Rectal smooth muscle tissue (tissue), 1 donor: ENCODE measurements around the gene PRMT2.
"Not testable (repeated sequence)": the region's sequence is repeated elsewhere in the genome, so short reads cannot be mapped to it uniquely, and the experiment has no call there.

ENCODE experiments used
- H3K27ac ChIP-seq: one replicate; pipeline ENCODE4 v1.7.0; 2013; ENCODE audit warnings: low read depth, low read length, inconsistent platforms
- H3K27me3 ChIP-seq: one replicate; pipeline ENCODE4 v1.7.0; 2013; ENCODE audit warnings: low read length; ENCODE audit not compliant: control insufficient read depth, insufficient read depth
- H3K36me3 ChIP-seq: one replicate; pipeline ENCODE4 v1.7.0; 2013; ENCODE audit warnings: low read length; ENCODE audit not compliant: control insufficient read depth, insufficient read depth
- H3K4me1 ChIP-seq: one replicate; pipeline ENCODE4 v1.7.0; 2013; ENCODE audit warnings: low read length; ENCODE audit not compliant: control insufficient read depth, insufficient read depth
- H3K4me3 ChIP-seq: one replicate; pipeline ENCODE4 v1.7.0; 2013; ENCODE audit warnings: low read length
- H3K9ac ChIP-seq: one replicate; pipeline ENCODE4 v1.7.0; 2013; ENCODE audit warnings: low read length

The PRMT2 gene

DNA sequence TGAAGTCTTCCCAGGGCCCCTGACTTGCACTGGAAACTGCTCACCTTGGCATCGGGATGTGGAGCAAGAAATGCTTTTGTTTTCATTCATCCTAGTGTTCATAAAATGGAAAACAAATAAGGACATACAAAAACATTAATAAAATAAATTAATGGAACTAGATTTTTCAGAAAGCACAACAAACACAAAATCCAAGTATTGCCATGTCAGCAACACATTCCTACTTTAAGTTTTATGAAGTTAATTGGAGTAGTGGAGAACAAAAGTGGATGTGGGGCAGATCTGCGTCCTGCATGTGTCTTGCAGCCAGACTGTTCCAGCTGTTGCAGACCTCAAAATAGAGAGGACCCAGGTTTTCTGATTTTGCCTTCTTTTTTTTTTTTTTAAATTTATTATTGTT lies 32.9 kb downstream of the PRMT2 start:
- H3K9ac ChIP-seq, result no peak overlapping the region
- no peak overlapping the region for H3K27ac ChIP-seq
- peaks cover 7% of the 10 kb centered on the region for H3K36me3 ChIP-seq
- peak overlapping the region; percentile 47 for H3K4me3 ChIP-seq
- H3K27me3 ChIP-seq, result peaks cover 9% of the 10 kb centered on the region
- H3K4me1 ChIP-seq, result no peaks in the 10 kb centered on the region

- H3K4me1 ChIP-seq, H3K27ac ChIP-seq, H3K9ac ChIP-seq, H3K27me3 ChIP-seq, H3K4me3 ChIP-seq, H3K36me3 ChIP-seq: not testable (repeated sequence)
These were observed 33.4 kb downstream of the PRMT2 start for GRCh38 chr21:46668904-46669303.

GRCh38 chr21:46674430-46675007 lies 39.0 kb downstream of the PRMT2 start:
- H3K27ac ChIP-seq, result no peak overlapping the region
- H3K27me3 ChIP-seq, result peaks cover 5% of the 10 kb centered on the region
- no peaks in the 10 kb centered on the region for H3K4me1 ChIP-seq
- no peak overlapping the region for H3K9ac ChIP-seq
- H3K36me3 ChIP-seq, result no peaks in the 10 kb centered on the region
- H3K4me3 ChIP-seq, result no peak overlapping the region

DNA sequence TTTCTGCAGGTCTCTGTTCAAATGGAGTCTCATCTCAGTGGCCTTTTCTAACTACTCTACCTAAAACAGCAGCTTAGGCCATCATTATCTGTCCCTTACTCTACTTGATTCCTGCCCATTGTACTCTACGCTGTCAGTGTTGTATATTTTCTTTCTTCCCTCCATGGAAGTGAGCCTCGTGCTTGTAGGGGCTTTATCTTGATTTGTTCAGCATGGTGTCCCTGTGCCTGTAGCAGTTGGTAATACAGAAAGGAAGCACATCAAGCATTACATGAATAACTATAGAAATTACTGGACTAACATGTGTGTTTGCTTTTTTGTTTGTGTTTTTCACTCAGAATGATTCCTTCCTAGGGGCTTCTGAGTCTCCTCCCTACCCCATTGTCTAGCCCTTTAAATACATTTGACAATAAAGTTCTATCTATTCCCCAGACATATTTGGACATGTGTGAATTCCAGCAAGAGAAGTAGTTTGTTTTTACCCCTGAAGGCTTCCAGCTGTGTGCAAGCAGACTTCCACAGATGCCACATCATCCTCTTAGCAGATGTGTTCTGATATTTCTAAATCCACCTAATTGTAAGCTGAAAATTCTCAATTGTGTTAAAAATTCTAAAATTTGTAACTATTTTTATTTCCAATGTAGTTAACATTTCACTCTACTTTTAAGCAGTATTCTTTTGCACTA lies 40.3 kb downstream of the PRMT2 start:
- no peak overlapping the region for H3K4me3 ChIP-seq
- H3K27me3 ChIP-seq, result peaks cover under 1% of the 10 kb centered on the region
- no peaks in the 10 kb centered on the region for H3K4me1 ChIP-seq
- no peak overlapping the region for H3K27ac ChIP-seq
- no peak overlapping the region for H3K9ac ChIP-seq
- no peaks in the 10 kb centered on the region for H3K36me3 ChIP-seq

DNA sequence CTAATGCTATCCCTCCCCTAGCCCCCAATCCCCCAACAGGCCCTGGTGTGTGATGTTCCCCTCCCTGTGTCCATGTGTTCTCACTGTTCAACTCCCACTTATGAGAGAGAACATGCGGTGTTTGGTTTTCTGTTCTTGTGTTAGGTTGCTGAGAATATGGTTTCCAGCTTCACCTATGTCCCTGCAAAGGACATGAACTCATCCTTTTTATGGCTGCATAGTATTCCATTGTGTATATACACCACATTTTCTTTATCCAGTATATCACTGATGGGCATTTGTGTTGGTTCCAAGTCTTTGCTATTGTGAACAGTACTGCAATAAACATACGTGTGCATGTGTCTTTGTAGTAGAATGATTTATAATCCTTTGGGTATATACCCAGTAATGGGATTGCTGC lies 41.1 kb downstream of the PRMT2 start:
- H3K36me3 ChIP-seq, H3K4me3 ChIP-seq, H3K4me1 ChIP-seq, H3K27me3 ChIP-seq, H3K9ac ChIP-seq, H3K27ac ChIP-seq: not testable (repeated sequence)

DNA sequence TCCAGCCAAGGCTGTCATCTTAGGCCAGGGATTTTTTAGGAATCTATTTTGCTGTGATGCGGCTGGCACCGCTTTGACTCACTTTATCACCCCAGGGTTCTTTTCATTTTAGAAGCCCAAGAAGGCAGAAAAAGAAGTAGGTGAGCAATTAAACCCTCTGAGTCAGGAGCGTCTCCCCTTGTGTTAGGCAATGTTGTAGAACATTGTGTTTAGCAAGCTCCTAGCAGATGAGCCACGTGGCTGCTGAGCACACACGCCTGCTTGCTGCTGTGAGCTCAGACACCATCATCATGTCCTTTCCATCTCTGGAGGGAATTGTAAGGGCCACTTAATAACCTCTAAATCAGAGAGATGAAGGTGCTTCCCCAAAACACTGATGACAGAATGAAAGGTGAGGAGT lies 46.1 kb downstream of the PRMT2 start:
- H3K4me1 ChIP-seq, H3K27ac ChIP-seq, H3K27me3 ChIP-seq, H3K9ac ChIP-seq, H3K36me3 ChIP-seq, H3K4me3 ChIP-seq: not testable (repeated sequence)

DNA sequence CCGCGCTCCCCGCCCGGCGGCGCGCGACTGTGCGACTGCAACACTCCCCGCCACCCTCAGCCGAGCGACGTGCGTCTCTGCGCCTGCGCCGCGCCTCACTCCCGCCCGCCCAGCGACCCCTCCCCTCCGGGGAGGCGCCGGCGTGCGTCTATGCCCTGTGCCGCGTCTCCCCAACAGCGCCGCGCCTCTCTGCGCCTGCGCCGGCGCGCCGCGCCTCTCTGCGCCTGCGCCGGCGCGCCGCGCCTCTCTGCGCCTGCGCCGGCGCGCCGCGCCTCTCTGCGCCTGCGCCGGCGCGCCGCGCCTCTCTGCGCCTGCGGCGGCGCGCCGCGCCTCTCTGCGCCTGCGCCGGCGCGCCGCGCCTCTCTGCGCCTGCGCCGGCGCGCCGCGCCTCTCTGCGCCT lies 63.2 kb downstream of the PRMT2 start:
- H3K9ac ChIP-seq, result not testable (repeated sequence)

DNA sequence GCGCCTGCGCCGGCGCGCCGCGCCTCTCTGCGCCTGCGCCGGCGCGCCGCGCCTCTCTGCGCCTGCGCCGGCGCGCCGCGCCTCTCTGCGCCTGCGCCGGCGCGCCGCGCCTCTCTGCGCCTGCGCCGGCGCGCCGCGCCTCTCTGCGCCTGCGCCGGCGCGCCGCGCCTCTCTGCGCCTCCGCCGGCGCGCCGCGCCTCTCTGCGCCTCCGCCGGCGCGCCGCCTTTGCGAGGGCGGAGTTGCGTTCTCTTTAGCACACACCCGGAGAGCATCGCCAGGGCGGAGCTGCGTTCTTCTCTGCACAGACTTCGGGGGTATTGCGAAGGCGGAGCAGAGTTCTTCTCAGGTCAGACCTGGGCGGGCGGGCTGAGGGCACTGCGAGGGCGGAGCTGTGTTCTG lies 63.6 kb downstream of the PRMT2 start:
- not testable (repeated sequence) for H3K4me3 ChIP-seq

More for the DNA sequence above, 63.2 kb downstream of the PRMT2 start:
- H3K27ac ChIP-seq, H3K27me3 ChIP-seq, H3K4me3 ChIP-seq, H3K36me3 ChIP-seq, H3K4me1 ChIP-seq: not testable (repeated sequence)

More for the DNA sequence above, 63.6 kb downstream of the PRMT2 start:
- H3K9ac ChIP-seq, H3K36me3 ChIP-seq, H3K4me1 ChIP-seq, H3K27ac ChIP-seq, H3K27me3 ChIP-seq: not testable (repeated sequence)
